ENCODE data around the gene PPM1M. TPM values are rescaled to one million over a fixed set of nuclear protein-coding genes. Genes with fewer than 3 reads are reported as not detected.

The PPM1M gene
- total RNA-seq, 1 donor from 2014 or later, result 33.0 TPM

- DNase-seq (ENCODE audit: low spot score), result peak; percentile 89
These were observed 28.8 kb upstream of the PPM1M start for GRCh38 chr3:52216585-52217408.

GRCh38 chr3:52217409-52217805 lies 28.2 kb upstream of the PPM1M start:
- DNase-seq (ENCODE audit: low spot score), result no peak

- no peak for DNase-seq (ENCODE audit: low spot score)
These were observed 27.5 kb upstream of the PPM1M start for GRCh38 chr3:52218026-52218425.

DNA sequence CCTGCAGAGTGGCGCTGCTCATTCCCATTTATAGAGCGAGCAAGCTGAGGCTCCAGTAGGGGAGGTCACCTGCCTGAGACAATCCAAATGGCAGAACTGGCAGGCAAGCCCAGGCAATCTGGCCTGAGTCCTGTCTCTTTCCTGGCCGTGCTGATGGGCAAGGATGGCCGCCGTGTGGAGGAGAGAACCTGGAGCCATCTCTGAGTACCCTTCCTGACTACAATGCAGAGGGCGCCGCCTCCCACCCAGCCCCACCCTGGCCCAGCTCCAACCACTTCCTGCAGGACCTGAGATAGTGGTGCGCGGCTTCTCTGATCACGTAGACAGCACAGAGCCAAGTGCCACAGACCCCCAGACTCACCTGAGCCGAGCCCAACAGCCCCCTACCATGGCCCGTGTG lies 27.1 kb upstream of the PPM1M start:
- no peak for DNase-seq (ENCODE audit: low spot score)

- DNase-seq (ENCODE audit: low spot score), result no peak
These were observed 26.5 kb upstream of the PPM1M start for GRCh38 chr3:52218937-52219650.

DNA sequence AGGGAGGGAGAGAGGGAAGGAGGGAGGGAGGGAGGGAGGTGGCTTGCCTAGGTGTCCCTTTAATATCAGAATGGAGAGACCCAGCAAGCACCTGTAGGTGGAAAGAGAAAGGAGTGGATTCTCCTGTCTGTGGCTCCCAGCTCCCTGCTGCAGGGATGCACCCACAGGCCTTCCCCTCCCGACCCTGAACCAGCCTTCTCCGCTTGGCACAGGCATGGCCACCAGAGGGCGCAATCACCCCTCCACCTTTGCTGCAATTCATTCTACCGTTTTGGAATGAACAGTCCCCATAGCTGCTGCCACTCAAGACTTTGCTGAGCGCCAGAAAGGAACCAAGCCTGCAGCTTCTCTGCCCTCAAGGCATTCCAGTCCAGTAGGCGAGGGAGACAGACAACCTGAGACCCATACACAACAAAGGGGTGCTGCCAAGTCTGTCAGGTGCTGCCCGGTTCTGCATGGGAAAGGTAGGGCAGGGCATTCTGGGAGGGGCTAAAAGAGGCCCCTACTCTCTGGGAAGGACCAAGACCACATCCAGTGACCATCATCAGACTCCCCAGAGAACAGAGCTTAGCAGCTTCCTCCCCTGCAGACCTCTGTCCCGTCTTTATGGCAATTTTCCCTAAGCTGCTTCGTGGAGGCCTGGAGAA lies 25.1 kb upstream of the PPM1M start:
- DNase-seq (ENCODE audit: low spot score), result peak; percentile 82

GRCh38 chr3:52221141-52221562 lies 24.4 kb upstream of the PPM1M start:
- no peak for DNase-seq (ENCODE audit: low spot score)

DNA sequence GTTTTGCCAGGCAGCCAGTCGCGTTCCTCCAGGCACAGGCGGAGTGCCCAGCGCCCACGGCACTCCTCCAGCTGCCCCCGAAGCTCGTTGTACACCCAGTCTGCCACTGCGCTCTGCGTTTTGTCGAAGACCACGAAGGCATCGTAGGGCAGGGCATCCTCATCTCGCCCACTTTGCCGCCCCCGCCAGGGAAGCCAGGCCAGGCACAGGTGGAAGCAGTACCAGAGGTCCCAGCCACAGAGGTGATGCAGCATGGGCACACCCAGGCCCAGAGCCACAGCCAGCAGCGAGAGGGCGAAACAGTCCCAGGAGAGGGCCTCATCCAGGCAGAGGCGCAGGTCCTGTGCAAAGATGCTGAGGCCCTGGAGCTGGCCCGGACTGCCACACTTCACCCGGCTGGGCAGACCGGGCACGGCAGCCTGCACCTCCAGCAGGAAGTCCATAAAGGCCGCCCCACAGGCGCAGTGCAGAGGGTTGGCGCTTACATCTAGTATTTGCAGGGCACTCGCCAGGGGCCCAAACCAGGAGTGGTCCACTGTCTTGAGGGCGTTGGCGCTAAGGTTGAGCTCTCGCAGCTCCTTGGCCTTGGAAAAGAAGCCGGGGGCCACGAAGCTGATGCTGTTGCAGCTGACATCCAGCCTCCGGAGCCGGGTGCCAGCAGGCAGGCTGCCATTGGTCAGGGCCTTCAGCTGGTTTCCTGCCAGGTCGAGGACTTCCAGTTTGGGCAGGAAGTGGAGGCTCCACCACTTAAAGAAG lies 23.8 kb upstream of the PPM1M start:
- no peak for DNase-seq (ENCODE audit: low spot score)

DNA sequence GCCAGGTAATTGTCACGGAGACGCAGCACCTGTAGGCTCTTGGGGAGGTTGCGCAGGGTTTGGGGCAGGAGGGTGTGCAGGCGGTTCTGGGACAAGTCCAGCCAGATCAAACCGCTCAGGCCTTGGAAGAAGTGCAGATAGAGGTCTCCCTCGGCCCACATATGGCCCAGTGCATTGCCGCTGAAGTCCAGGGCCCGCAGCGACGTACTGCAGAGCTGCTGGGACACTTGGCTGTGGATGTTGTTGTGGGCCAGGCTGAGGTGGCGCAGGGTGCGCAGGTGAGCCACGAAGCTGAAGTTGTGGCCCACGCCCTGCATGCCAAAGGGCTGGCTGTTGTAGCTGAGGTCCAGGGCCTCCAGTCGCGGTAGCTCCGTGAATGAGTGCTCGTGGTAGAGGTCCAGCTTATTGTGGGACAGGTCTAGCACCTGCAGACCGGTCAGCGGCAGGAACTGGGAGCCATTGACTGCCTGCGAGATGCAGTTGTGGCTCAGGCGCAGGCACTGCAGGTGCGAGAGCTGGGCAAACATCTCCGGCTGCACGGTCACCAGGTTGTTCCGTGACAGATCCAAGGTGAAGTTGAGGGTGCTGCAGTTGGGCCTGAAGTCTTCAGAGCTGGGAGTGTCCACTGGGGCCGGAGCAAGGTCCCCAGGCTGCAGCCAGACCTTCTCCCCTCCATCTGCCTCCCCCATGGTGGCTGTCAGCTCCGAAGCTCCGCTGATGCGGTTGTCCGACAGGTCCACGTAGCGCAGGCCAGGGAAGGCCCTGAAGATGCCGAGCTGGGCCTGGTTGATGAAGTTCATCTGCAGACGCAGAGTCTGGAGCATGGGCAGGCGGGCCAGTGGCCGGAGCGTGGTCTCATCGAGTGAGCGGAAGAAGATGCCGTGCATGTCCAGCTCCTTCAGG lies 23.0 kb upstream of the PPM1M start:
- DNase-seq (ENCODE audit: low spot score), result no peak

GRCh38 chr3:52223449-52224408 lies 21.8 kb upstream of the PPM1M start:
- DNase-seq (ENCODE audit: low spot score), result no peak

DNA sequence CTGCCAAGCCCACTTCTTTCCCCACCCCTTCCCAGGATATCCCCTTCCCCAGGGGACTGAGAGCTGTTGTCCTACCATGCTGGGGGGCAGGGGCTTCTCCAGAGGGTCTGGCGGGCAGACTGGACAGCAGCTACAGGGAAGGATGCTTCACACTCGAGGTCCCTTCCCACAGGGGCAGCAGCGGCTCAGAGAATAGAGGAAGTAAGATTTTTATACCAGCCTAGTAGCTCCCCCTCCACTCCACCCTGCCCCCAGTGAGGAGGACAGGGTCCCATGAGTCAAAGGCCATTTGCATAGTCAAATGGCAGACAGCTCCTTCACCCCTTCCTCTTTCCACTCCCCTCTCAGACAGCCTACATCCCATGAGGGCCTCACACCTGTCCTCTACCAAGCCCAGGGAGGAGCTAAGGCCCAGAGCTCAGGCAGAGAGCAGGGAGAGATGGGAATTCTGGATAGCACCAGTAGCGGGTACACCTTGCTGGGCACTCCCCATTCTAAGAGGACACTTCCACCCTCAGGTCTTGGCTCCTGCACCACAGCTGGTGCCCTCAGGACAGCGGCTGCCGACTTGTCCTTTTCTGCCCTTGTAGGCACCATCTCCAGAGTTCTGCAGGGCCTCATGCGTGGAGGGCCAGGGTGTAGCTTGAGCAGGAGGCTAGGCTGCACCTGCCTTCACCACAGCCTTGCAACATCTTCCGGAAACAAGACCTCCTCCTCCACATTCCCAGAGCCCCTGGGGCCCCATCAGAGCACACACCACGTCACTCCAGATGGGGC lies 19.9 kb upstream of the PPM1M start, which contains the start of gene TLR9:
TSS of gene TLR9 (minus strand) at position 194 of the 777 bp plus-strand sequence. CDS start at position 78, 116 bp downstream.
- DNase-seq (ENCODE audit: low spot score), result no peak

GRCh38 chr3:52226229-52226817 lies 19.2 kb upstream of the PPM1M start:
- DNase-seq (ENCODE audit: low spot score), result no peak

DNA sequence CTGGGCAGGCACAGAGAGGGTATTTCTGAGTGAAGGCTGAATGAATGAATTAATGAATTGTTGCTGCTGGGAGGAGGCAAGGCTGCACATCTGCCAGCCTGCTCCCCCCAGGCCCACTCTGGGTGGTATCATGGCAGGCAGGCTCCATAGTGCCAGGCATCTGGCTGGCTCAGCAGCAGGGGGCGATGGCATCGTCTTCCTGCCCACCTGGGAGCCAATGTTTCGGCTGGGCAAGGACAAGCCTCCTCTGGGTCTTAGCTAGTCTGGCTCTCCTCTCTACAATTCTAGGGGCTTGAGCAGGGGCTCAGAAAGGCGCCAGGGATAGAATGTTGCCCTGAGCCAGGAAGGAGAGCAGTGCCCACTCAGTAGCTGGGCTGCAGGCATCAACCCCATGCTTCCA lies 18.4 kb upstream of the PPM1M start:
- DNase-seq (ENCODE audit: low spot score), result no peak

DNA sequence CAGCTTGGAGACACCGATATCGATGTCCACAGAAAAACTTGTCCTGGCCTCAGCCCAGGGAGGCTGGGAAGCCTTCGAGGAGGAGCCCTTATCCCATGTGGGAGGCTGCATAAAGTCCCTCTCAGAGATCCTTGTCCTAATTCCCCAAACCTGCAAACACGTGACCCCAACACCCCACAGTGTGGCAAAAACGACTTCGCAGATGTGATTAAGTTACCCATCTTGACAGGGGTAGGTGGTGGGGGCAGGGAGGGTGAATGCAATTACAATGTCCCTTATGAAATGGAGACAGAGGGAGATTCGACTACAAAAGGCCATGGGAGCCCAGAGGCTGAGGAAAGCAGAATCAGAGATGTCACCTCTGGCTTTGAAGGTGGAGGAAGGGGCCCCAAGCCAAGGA lies 17.8 kb upstream of the PPM1M start:
- no peak for DNase-seq (ENCODE audit: low spot score)

DNA sequence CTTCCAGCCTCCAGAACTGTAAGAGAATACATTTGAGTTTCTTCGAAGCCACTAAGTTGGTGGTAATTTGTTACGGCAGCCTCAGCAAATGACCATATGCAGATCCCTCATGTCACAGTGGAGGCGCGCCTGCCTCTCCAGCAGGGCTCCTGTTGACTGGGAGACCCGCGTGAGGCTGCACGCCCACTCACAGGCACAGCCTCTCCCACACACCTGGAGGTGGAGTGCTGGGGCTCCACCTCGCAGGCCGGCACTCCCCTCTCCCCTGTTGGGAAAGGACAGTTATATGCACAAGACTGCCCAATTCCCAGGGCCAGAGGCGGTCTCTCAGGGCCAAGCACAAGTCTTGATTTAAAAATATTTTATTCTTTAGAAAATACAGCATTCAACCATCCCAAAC lies 17.3 kb upstream of the PPM1M start:
- DNase-seq (ENCODE audit: low spot score), result no peak

DNA sequence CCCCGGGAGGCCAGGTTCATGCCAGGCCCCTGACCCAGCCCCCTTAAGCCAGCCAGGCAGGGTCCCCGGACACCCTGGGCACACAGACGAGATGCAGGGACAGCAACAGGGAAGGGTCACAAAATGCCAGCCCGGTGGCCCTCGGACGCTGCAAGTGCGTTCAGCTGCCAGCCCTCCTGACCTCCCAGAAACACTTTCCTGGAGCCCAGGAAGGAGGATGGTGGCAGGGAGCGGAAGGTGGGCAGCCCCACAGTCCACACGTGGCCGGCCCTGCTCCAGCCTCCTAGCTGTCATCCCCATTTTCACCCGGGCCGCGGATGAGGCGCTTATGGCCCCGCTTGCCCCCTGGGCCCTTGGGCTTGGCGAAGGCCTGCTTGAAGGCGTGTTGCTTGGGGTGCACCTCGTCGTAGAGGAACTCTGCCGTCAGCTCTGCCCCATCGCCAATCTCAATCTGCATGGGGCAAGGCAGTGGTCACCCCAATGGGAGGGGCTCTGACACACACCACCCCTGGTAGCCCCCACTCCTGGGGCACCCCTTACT lies 16.7 kb upstream of the PPM1M start:
- DNase-seq (ENCODE audit: low spot score), result no peak

DNA sequence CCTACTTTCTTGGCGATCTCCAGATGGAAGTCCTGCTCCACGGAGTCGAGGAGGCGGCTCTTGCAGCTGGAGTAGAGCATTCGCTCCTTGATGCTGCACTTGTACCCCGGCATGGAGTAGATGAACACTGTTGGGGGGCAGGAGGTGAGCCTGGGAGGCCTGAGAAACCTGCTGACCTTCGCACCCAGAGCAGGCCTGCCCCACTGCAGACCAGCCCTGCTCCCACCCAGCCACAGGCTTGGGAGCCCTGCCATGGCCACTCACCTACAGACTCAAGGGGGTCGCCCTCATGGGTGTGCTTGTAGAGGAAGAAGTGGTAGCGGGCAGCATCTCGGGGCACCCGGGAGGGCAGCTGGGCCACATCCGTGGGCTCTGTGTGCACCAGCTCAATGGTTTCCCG lies 15.9 kb upstream of the PPM1M start:
- DNase-seq (ENCODE audit: low spot score), result no peak

DNA sequence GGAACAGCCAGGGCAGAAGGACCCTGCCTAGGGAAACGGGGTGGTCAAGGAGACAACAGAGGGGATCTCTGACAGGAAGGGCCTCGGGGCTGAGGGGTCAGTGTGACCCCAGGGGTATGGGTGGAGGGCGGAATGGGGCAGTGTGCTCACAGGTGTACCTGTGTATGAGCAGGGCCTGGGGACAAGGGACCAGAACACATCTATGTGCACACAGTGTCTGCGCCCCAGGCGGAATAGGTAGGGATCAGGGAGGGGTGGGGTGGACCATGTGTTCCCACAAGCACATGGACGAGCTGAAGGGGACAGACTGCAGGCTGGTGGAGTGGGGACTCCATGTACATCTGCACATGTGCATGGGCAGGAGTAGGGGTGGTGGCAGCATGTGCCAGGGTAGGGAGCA lies 15.1 kb upstream of the PPM1M start:
- DNase-seq (ENCODE audit: low spot score), result no peak
